Brain microvascular endothelial cell (primary cell): ENCODE results near the gene HEXD.

Source experiments
- DNase-seq: peaks from one replicate; pipeline ENCODE4 v3.0.0-alpha.2; 2020
- H3K27ac ChIP-seq: fragments of 250-450 bp; sonication (Bioruptor Pico); 2 replicates; pipeline ENCODE4 v1.5.1; 2020; ENCODE audit warnings: mild to moderate bottlenecking, moderate library complexity
- H3K27me3 ChIP-seq: fragments of 250-450 bp; sonication (Bioruptor Pico); replicated peaks from 2 replicates; pipeline ENCODE4 v1.5.1; 2020; ENCODE audit warnings: mild to moderate bottlenecking
- H3K36me3 ChIP-seq: fragments of 250-450 bp; sonication (Bioruptor Pico); replicated peaks from 2 replicates; pipeline ENCODE4 v1.5.1; 2020; ENCODE audit warnings: mild to moderate bottlenecking
- H3K4me3 ChIP-seq: 2 replicates; pipeline ENCODE4 v1.5.1; 2011; ENCODE audit warnings: low read depth, mild to moderate bottlenecking, control low read depth, low read length, moderate library complexity
- CTCF ChIP-seq: IDR thresholded peaks from 2 replicates; pipeline ENCODE4 v1.5.1; 2011; ENCODE audit warnings: low read depth, mild to moderate bottlenecking, moderate library complexity, low read length, control low read depth, inconsistent platforms; ENCODE audit errors: missing control alignments
- in situ Hi-C: cut with HindIII; loops from 2 replicates; pipeline ENCODE4 v1.10.0; 2017; ENCODE audit warnings: low sequenced_read_pairs, low pct_ligation_motif_present

HEXD gene

DNA sequence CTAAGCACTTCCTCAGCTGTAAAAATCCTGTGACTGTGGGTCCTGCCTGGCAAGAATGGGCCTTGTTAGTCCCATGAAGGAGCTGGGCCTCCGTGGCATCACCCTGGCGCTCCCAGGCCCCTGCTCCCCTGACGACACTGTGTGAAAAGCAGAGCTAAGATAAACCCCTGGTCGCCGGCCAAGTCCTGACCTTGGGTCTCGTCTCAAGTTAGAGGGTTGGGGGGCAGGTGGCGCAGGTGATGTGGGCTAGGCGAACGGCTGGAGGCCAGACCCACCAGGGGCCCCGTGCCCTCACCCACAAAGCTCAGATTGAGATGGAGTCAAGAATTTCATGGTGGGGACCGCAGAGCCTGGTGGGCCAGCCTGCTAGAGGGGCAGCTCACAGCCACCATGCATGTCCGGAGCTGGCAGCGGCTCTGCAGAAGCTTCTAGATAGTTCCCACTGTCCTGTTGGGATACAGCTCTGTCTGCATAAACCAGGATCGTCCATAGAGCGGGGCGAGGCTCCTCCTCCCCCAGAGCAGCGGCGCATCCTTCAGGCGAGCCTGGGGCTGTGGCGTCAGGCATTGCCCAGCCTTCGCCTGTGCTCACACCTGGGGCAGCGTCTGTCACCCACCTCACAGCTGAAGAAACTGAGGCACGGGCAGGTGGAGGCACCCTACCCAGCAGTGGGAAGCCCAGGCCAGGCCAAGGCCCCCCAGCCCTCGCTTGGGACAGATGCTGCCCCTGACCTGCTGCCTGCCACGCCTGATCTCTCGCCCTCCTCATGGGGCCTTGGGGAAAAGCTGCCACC, 20.4 kb downstream of the HEXD start:
- Histone ChIP-seq H3K36me3 (peaks cover 6% of the 10 kb centered on the region), H3K4me3 (no peak overlapping the region), H3K27ac (no peak overlapping the region), H3K27me3 (no peaks in the 10 kb centered on the region)
- in situ Hi-C loops, result no loop called here
- no peak for DNase-seq
- TF ChIP-seq CTCF, result no peak

DNA sequence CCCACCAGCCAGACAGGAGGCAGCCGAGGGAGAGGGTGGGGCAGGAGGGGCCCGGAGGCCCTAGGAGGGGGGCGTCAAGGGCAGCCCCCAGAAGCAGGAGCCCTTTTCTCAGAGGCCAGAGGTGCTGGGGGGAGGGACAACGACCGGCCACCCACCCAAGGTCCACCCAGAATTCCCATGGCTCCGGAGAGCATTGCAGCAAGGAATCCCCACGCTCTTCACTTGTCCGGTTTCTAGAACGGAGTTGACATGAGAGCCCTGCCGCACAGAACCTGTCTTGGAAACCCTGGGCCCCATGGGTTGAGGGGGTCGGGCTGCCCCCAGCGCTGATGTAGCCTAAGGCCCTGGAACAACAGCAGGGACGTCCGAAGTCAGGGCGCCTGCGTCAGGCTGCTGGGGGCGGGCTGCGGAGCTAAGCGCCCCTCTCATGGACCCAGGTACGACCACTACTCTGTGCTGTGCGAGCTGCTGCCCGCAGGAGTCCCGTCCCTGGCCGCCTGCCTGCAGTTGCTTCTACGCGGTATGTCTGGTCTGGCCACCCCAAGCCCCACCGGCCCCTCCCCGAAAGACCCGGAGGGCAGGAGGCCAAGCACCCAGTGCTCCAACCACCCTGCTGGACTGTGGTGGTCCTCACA, 21.2 kb downstream of the HEXD start:
- Histone ChIP-seq H3K27ac (no peak overlapping the region), H3K4me3 (no peak overlapping the region), H3K36me3 (peaks cover 8% of the 10 kb centered on the region), H3K27me3 (no peaks in the 10 kb centered on the region)
- no peak for DNase-seq
- in situ Hi-C loops, result no loop called here
- no peak for TF ChIP-seq CTCF

- H3K36me3 ChIP-seq, result peaks cover 8% of the 10 kb centered on the region
- DNase-seq, result no peak
- TF ChIP-seq CTCF, result no peak
- in situ Hi-C loops, result no loop called here
- no peaks in the 10 kb centered on the region for H3K27me3 ChIP-seq
- H3K4me3 ChIP-seq, result no peak overlapping the region
- H3K27ac ChIP-seq, result no peak overlapping the region
Measured at GRCh38 chr17:82439829-82440365, 21.8 kb downstream of the HEXD start.

GRCh38 chr17:82440469-82440981, 22.4 kb downstream of the HEXD start:
- no peaks in the 10 kb centered on the region for H3K27me3 ChIP-seq
- no peak overlapping the region for H3K4me3 ChIP-seq
- in situ Hi-C loops, result no loop called here
- no peak for TF ChIP-seq CTCF
- no peak for DNase-seq
- peaks cover 8% of the 10 kb centered on the region for H3K36me3 ChIP-seq
- no peak overlapping the region for H3K27ac ChIP-seq

DNA sequence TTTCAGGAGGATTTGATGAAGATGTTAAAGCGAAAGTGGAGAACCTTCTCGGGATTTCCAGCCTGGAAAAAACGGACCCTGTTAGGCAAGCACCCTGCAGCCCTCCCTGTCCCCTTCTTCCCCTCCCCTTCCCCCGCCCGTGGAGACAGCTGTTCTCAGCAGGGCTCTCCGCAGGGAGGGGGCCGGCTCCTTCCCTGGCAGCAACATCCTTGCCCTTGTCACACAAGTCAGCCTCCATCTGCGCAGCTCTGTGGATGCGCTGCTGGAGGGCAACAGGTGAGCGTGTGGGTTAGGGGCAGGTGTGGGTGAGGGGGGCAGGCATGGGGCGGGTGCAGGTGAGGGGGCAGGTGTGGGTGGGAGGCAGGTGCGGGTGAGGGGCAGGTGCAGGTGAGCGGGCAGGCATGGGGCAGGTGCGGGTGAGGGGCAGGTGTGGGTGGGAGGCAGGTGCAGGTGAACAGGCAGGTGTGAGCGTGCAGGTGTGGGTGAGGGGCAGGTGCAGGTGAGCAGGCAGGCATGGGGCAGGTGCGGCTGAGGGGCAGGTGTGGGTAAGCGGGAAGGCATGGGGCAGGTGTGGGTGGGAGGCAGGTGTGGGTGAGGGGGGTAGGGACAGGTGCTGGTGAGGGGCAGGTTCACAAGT, 23.0 kb downstream of the HEXD start:
- Histone ChIP-seq H3K4me3 (no peak overlapping the region), H3K27ac (no peak overlapping the region), H3K36me3 (peaks cover 8% of the 10 kb centered on the region), H3K27me3 (no peaks in the 10 kb centered on the region)
- no peak for TF ChIP-seq CTCF
- in situ Hi-C loops, result no loop called here
- no peak for DNase-seq
